AG08396 (cell line): ENCODE measurements around the gene TEX54.
"Not testable (repeated sequence)": the region's sequence is repeated elsewhere in the genome, so short reads cannot be mapped to it uniquely, and the experiment has no call there.

Experiments
- DNase-seq: peaks from one replicate; pipeline ENCODE4 v3.0.0; 2012; ENCODE audit warnings: low spot score, mixed read lengths

TEX54 gene

GRCh38 chr11:62855571-62856332 is 23.1 kb upstream of the TEX54 start:
- DNase-seq: peak; percentile 95

- DNase-seq: no peak
These were observed 22.4 kb upstream of the TEX54 start for GRCh38 chr11:62854825-62855570.

GRCh38 chr11:62854013-62854824 is 21.6 kb upstream of the TEX54 start:
- no peak for DNase-seq

- DNase-seq: no peak
These were observed 20.8 kb upstream of the TEX54 start for GRCh38 chr11:62853279-62853965.

GRCh38 chr11:62852523-62853188 is 20.0 kb upstream of the TEX54 start:
- DNase-seq: no peak

GRCh38 chr11:62851807-62852522 is 19.3 kb upstream of the TEX54 start:
- no peak for DNase-seq

GRCh38 chr11:62850911-62851806 is 18.5 kb upstream of the TEX54 start:
- no peak for DNase-seq

GRCh38 chr11:62847767-62848314 is 15.2 kb upstream of the TEX54 start:
- no peak for DNase-seq

- no peak for DNase-seq
These were observed 13.5 kb upstream of the TEX54 start for GRCh38 chr11:62846177-62846576.

GRCh38 chr11:62844154-62844553 is 11.5 kb upstream of the TEX54 start:
- no peak for DNase-seq

GRCh38 chr11:62843466-62843865 is 10.8 kb upstream of the TEX54 start:
- no peak for DNase-seq

- DNase-seq: not testable (repeated sequence)
These were observed 10.2 kb upstream of the TEX54 start for GRCh38 chr11:62842891-62843290.

- DNase-seq: no peak
These were observed 9.6 kb upstream of the TEX54 start for GRCh38 chr11:62842171-62842741.

- peak; percentile 90 for DNase-seq
These were observed 8.9 kb upstream of the TEX54 start for GRCh38 chr11:62841361-62842170.

GRCh38 chr11:62840721-62841360 is 8.2 kb upstream of the TEX54 start:
- DNase-seq: peak; percentile 24

GRCh38 chr11:62839050-62839945 is 6.7 kb upstream of the TEX54 start, which contains the start of gene WDR74:
TSS of gene WDR74 (minus strand) at chr11:62839590. CDS start at chr11:62839570, 20 bp downstream.
- peak; percentile 86 for DNase-seq
